Measurements from ENCODE around the gene KL. TPM values are rescaled to one million over a fixed set of nuclear protein-coding genes. Genes with fewer than 3 reads are reported as not detected.

Gene KL
- total RNA-seq = 1.3 TPM

DNA sequence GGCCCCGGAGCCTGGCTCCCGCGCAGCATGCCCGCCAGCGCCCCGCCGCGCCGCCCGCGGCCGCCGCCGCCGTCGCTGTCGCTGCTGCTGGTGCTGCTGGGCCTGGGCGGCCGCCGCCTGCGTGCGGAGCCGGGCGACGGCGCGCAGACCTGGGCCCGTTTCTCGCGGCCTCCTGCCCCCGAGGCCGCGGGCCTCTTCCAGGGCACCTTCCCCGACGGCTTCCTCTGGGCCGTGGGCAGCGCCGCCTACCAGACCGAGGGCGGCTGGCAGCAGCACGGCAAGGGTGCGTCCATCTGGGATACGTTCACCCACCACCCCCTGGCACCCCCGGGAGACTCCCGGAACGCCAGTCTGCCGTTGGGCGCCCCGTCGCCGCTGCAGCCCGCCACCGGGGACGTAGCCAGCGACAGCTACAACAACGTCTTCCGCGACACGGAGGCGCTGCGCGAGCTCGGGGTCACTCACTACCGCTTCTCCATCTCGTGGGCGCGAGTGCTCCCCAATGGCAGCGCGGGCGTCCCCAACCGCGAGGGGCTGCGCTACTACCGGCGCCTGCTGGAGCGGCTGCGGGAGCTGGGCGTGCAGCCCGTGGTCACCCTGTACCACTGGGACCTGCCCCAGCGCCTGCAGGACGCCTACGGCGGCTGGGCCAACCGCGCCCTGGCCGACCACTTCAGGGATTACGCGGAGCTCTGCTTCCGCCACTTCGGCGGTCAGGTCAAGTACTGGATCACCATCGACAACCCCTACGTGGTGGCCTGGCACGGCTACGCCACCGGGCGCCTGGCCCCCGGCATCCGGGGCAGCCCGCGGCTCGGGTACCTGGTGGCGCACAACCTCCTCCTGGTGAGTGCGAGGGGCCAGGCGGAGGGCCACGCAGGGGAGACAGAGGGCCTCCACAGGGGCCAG, at the start of gene KL:
Gene KL, plus strand, starts transcription at position 10 of the 909 bp plus-strand sequence. Its CDS starts 18 bp downstream, at position 28.
- peak in 2 of 3 donors; percentile 40 to 50 for DNase-seq (ENCODE audit: low read depth in 2 of 3, low spot score in 2 of 3)

DNA sequence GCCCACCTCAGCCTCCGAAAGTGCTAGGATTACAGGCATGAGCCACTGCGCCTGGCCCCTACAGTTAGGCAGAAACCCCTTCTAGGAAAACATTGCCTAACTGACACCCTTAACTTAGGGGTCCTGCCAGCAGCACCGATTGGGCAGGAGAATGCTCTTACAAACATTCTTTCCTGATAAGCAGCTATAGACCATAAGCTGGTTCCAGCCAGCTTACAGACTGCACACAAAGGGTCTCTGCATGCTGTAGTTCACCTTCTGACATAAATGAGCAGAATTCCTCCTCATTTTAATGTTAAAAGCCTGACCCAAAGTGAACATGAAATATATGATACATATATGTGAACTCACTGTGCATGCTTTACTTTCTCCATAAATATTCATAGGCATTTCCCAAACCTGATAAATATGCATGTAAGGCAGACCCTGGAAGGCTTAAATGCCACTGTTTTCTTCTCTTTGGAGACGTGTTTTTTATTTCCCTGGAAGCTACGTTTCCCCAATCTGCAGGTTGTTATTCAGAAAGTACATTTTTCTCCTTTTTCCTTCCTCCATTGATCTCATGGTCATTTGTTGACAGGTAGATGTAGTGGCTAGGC, 48.5 kb upstream of the KL start:
- no peak for DNase-seq (ENCODE audit: low read depth in 2 of 3, low spot score in 2 of 3)

DNA sequence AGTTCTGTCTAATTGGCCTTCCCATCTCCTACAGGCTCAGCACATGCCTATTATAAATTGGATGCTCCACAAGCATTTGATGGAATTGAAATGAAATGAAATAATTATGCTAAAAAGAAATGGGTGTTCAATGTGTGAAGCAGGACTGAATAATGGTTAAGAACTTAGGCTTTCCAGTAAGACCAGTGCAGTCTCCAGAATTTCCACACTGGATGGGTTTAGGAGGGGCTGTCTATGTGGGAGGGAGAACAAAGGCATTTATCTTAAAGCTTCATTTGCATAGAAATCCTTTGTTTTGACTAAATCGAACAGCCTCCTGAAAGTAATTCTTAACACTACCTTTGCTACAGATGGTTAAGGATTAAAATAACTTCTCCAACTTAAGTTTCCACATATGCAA, 47.9 kb upstream of the KL start:
- no peak for DNase-seq (ENCODE audit: low read depth in 2 of 3, low spot score in 2 of 3)

DNA sequence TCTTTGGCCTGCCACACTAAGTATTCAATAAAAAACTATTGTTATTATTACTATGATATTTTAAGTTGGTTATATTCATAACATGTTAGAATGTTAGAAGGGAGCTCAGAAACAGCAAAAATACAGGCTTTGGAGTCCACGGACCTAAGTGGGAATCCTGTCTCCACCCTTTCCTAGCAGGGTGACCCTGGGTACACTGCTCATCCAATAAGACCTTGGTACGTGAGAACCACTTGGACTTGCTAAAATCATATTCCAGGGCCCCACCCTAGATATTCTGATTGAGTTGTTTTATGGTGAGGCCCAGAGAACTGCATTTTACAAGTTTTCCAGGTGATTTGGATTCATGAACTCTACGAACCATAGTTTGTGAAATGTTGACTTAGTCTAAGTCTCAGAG, 47.4 kb upstream of the KL start:
- no peak for DNase-seq (ENCODE audit: low read depth in 2 of 3, low spot score in 2 of 3)

DNA sequence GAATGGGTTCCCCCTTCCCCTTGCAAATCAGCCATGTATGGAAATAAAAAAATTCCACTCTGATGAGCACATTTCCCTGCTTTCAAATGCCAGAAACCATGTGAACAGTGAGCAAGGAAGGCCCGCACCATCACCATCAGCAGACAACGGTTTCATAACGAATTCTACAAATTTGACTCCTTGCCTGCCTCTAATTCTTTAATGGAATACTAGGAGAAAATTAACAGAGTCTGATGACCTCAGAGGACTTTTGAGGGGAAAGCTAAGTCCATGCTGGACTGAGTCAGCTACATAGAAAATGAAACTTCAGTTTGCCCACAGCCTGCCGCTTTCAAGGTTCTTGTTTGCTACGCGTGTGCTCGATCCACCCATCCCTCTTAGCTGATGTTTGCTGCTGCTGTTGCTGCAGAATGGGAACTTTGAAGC, 46.7 kb upstream of the KL start:
- DNase-seq (ENCODE audit: low read depth in 2 of 3, low spot score in 2 of 3) = no peak

DNA sequence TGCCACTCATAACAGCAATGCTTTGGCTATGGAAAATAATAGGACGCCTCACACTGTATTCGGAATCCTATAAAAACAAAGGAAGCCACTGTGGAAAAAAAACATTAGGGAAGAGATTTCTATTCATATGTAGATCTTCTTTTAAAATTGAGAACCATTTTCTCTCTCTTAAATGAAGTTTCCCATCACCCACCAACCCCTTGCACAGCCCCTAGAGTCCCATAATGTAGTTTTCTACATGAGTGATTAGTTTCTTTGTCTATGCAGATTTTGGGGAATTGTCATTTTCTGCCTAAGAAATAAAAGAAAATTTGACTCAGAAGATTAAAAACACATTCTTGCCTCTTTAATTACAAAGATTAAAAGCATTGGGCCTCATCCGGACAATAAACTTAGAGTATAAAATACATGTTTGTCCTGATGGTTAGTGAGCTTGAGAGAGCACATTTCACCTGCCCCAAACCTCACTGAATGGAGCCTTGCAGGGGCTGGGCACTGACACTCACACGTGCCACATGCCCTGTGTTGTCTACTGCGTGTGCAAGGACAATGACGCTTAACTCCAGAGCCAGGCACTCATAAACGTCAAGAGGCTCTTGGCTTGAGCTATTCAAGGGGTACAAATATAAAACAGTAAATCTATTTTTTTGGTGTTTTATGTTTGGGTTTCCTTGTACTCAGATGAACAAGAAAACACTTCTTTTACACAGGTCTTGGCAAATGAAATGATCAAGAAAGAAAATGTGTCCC, 40.0 kb upstream of the KL start:
- no peak for DNase-seq (ENCODE audit: low read depth in 2 of 3, low spot score in 2 of 3)

DNA sequence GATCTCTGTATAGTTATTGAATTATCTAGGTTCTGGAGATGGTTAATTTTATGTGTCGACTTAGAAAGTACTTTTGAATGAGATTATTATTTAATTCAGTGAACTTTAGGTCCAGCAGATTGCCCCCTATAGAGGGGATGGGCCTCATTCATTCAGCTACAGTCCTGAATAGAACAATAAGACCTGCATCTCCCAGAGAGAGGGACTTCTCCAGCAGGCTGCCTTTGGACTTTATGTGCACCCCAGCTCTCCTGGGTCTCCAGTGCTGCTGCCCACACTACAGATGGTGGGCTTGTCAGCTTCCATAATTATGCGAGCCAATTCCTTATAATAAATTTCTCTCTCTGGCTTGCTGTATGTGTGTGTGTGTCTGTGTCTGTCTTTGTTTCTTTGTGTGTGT, 39.3 kb upstream of the KL start:
- DNase-seq (ENCODE audit: low read depth in 2 of 3, low spot score in 2 of 3) = no peak

DNA sequence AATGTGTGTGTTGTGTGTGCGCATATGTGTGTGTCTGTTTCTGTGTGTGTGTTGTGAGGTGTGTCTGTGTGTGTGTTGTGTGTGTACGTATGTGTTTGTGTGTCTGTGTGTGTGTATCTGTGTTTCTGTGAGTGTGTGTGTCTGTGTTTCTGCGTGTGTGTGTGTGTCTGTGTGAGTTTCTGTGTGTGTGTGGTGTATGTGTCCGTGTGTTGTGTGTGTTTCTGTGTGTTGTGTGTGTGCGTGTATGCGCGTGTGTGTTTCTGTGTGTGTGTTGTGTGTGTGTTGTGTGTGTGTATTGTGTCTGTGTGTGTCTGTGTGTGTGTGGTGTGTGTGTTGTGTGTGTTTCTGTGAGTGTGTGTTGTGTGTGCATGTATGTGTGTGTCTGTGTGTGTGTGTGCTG, 38.9 kb upstream of the KL start:
- no peak for DNase-seq (ENCODE audit: low read depth in 2 of 3, low spot score in 2 of 3)

DNA sequence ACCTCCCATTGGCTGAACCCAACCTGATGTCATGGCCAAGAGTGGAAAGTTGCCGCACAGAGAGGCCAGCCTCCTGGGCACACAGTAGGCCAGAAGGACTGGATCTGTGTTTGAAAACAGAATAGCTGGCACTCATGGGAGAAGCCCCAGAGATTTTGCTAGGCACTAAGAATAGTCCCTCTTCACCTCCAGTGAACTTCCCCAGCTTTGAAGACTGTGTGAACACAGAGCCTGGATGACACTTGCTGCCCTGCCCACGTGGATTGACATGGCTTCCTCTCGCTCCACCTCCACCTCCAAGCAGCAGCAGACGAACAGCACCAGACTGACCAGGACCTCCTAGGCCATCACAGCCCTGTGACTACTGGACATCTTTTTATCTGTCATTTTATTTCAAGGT, 37.9 kb upstream of the KL start:
- DNase-seq (ENCODE audit: low read depth in 2 of 3, low spot score in 2 of 3) = no peak

DNA sequence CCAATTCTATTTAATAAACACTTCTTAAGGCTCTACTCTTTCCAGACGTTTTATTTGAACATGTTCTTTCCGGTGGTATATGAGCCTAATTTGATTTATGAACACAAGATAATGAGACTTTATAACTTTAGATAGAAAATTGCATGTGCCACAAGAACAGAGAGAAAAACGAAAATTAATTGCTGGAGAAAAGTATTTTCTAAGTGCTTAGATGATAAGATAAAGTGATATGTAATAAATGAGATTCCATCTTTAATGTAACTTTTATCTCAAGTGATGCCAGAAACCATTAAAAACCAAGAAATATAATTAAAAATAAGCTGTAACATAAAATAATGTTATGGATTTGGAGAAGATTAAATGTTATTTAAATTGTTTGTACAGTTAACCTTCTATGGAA, 33.2 kb upstream of the KL start:
- no peak for DNase-seq (ENCODE audit: low read depth in 2 of 3, low spot score in 2 of 3)

DNA sequence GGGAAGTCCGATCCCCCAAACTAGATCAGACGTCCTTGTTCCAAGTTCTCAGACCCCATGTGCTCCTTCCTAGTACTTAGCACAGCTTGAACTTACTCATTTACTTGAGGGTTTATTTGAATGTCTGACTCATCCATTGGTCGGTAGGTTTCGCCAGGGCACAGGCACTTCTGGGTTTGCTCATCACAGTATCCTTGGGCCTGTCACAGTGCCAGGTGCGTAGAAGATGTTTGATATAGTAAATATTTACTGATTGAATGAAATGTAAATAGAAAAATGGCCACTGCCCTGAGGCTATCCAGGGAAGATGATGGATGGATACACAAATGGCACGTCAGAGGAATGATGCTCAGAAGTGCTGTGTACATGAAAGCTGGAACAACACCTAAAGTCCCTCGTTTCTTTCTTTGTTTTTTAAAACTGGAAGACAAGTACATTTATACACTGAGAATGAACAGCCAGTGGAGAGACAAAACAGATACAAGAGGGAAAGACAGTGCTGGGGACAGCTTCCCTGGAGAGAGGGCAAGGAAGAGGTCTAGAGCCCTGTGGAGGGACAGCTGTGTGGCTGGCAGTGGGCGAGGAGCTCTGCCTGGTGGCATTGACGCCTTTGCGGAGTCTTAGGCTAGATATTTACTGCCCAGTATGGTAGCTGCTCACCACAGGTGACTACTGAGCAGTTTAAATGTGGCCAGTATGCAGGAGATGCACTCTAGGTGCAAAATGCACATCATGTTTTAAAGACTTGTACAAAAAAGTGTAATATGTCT, 31.2 kb upstream of the KL start:
- DNase-seq (ENCODE audit: low read depth in 2 of 3, low spot score in 2 of 3) = no peak

DNA sequence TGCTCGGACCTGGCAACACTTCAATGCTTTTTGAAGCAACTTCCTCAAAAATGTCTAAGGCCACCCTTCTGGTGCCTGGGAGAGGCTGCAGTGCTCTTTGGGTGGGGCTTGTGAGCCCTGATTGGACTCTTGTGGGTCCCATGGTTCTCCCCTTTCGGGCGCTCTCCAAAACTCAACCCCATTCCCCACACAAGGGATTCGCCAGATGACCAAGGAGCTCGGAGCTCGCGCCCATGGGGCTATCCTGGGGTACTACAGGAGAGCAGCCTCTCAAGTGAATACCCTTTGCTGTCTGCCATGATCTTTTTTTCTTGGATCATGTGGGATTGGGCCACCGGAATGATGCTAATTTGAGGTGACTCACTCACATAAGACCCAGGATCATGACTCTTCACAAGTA, 29.7 kb upstream of the KL start:
- DNase-seq (ENCODE audit: low read depth in 2 of 3, low spot score in 2 of 3) = no peak

DNA sequence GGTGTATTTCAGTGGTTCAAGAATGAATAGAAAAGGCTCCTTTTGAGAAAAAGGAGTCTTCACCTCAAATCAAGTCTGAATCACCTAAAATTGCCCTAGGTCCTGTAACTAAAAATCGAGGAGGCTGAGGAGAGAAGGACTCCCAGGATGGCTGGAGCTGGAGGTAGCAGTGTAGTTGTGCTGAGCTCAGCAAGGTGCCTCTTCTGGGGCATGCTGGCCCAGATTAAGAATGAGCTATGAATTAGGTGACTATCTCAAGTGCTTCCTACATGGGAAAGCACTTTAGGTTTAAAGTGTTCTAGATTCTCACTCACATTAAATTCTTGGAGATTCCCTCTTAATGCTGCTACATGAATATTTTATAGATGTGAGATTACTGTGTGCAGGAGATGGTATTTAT, 28.8 kb upstream of the KL start:
- DNase-seq (ENCODE audit: low read depth in 2 of 3, low spot score in 2 of 3) = no peak

DNA sequence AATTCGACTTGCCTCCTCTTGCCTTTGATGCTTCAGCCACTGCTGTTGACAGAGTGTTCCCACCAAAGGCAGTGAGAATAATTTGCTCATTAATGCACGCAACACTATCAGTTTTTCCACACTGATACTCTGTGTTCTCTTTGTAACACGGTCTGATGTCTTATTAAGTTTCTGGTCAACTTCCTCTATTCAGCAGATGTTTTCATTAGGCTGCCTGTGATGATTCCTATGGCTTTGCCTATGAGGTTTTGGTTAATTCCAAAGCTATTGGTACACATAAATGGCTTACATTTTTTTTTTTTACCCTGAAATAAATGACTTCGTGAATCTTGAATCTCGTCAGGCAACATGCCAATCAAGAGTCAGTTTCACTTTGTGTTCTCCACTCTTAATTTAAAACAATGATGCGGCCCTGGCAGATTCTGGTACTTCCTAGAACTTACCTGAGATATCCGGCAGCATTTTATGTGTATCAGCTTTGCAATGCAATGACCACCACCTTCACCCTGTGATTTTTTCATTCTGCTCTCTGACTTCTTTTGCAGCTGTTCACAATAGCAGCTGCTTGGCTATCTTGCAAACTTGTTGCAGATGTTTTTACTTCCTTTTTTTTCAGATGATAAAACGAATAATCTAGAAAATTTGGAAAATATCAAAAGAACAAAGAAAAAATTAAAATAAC, 27.5 kb upstream of the KL start:
- peak in 2 of 3 donors; percentile 8 to 68 for DNase-seq (ENCODE audit: low read depth in 2 of 3, low spot score in 2 of 3)

DNA sequence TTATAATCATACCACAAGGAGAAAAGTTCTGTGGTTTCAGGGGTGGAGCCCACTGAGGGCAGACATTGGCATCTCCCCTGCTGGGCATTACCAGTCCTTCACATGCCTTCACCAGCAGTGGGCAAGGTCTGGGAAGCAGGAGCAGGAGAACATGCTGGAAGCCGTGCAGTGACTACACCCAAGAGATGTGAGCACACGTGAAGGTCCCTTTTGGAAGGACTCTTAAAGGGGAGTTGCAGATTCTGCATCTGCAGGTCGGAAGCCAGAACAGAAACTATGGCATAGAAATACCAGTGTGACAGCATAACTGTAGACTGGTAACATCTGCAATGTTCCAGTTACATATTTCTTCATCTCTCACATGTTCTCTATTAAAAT, 26.9 kb upstream of the KL start:
- no peak for DNase-seq (ENCODE audit: low read depth in 2 of 3, low spot score in 2 of 3)

DNA sequence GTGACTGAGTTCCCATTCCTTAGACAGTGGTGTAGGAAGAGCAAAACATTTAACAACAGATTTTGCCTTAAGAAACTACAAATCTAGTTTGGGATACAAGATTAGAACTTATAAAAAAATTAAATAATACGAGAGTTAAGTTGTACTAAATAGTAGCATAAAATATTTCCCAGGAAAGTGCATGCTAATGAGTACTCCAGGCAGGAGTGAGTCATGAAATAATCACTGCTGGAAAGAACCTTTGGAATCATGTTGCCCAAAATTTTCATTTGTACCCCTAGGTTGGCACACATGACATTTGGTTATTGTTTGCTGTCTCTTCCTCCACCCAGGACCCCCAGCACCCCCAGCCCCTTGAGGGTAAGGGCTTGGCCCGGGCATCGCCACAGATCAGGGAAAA, 26.3 kb upstream of the KL start:
- no peak for DNase-seq (ENCODE audit: low read depth in 2 of 3, low spot score in 2 of 3)

DNA sequence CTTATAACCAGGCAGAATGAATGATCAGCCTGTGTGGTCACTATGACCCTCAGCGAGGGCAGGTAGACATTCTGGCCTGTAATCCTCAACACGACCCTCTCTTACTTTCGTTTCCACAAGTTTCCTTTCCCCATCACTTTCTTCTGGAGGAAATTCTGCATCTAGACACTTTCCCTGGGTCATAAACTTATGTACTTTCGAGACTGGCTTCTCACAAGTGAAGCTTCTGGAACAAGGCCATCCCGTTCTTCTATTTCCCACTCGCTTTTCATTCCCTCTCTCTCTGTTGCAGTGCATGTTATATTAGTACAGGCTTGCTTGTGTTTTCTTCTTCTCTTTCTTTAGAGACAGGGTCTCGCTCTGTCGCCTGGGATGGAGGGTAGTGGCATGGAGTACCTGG, 23.1 kb upstream of the KL start:
- DNase-seq (ENCODE audit: low read depth in 2 of 3, low spot score in 2 of 3) = no peak

DNA sequence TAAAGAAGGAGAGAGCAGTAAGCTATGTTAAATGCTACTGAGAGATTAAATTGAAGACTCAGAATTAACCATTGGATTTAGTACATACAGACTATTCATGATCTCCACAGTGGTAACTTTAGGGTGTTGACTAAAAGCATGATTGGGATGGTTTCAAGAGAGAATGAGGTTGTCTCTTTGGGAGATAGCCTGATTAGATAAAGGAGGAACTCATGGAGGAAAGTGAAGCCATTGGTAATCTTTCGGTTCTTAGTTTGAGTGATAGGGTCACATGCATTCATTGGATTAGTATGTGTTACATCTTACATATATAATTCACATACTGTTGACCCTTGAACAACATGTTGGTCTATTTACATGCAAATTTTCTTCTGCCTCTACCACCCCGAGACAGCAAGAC, 18.8 kb upstream of the KL start:
- no peak for DNase-seq (ENCODE audit: low read depth in 2 of 3, low spot score in 2 of 3)

DNA sequence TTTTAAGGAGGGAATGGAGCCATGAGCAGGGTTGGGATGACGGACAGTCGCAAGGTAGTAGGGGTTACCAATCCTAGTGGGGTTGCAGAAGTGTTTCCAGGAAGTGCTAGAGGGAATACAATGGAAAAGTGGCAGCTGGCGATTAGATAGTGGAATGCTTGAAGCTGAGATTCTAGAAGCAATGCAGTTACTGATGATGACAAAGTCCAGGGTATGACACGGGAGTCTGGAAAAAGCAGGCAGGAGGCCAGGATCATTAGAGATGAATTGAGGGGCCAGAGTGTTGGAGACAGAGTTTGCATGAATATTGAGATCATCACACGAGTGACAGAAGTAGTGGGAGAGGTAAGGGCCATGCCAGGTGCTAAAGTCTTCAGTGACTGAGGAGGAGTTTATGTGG, 17.3 kb upstream of the KL start:
- DNase-seq (ENCODE audit: low read depth in 2 of 3, low spot score in 2 of 3) = no peak

DNA sequence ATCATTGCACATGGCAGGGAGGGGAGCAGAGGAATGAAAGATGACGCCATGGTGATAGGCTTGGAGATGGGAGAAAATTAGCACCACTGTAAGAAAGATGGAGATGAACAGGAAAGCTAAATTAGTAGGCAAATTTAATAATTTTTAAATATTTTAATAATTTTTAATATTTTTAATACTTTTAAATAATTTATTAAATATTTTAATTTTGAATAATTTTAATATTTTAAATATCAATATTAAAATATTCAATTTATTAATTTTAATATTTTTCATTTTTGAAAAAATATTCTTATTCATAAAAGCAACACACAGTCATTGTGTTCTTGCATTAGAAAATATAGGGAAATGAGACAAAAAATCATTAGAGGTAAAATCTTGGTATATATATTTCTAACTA, 15.9 kb upstream of the KL start:
- DNase-seq (ENCODE audit: low read depth in 2 of 3, low spot score in 2 of 3) = no peak
